Adrenal gland (tissue), 12 donors: ENCODE measurements around the gene SYNE1. TPM values are rescaled to one million over a fixed set of nuclear protein-coding genes. Genes with fewer than 3 reads are reported as not detected.
A peak's percentile ranks its signal among the peaks of the same experiment; 100 is the strongest.
"Not testable (repeated sequence)": the region's sequence is repeated elsewhere in the genome, so short reads cannot be mapped to it uniquely, and the experiment has no call there.

Source experiments
- DNase-seq, 7 donors: peaks; one replicate each; pipeline ENCODE4 v3.0.0-alpha.2; 2019 to 2020
- H3K27ac ChIP-seq, 5 donors: fragments of 200-600 bp; sonication (generic) in 4 of 5; 1 replicate in 3 of 5; 2 replicates in 2 of 5; pipeline versions ENCODE4 v1.5.1 to v1.8.0; 2016 to 2020; ENCODE audit warnings: mild to moderate bottlenecking in 1 of 5
- H3K27me3 ChIP-seq: fragments of 200-600 bp; 2 replicates; pipeline ENCODE4 v1.8.0; 2021
- H3K36me3 ChIP-seq, 2 donors: fragments of 200-600 bp; replicated peaks in 1 of 2; 1 replicate in 1 of 2; 2 replicates in 1 of 2; pipeline versions ENCODE4 v1.5.1 to v1.8.0; 2018 to 2022
- H3K4me1 ChIP-seq, 2 donors: fragments of 200-600 bp; replicated peaks in 1 of 2; 1 replicate in 1 of 2; 2 replicates in 1 of 2; pipeline versions ENCODE4 v1.5.1 to v1.8.0; 2018 to 2021
- H3K4me3 ChIP-seq, 4 donors: fragments of 200-600 bp; sonication (generic) in 3 of 4; one replicate each; pipeline ENCODE4 v1.5.1; 2016 to 2018
- H3K9me3 ChIP-seq, 3 donors: fragments of 200-600 bp; sonication (generic) in 1 of 3; replicated peaks in 1 of 3; 1 replicate in 2 of 3; 2 replicates in 1 of 3; pipeline versions ENCODE4 v1.5.1 to v1.8.0; 2016 to 2021
- CTCF ChIP-seq, 6 experiments: fragments of 450-650 bp in 4 of 6; fragments of 200-600 bp in 2 of 6; sonication (generic) in 1 of 6; IDR thresholded peaks; 1 replicate in 5 of 6; 2 replicates in 1 of 6; pipeline versions ENCODE4 v1.5.1 to v1.8.0; 2016 to 2021; ENCODE audit warnings: antibody characterized with exemption in 6 of 6, mild to moderate bottlenecking in 2 of 6, moderate library complexity in 1 of 6
- POLR2A ChIP-seq, 2 donors: fragments of 450-650 bp; IDR thresholded peaks; one replicate each; pipeline ENCODE4 v1.6.1; 2017; ENCODE audit warnings: antibody characterized with exemption in 2 of 2, mild to moderate bottlenecking in 2 of 2, moderate library complexity in 1 of 2
- WGBS, 4 donors: extraction: QIAGEN DNeasy Blood & Tissue Kit in 2 of 4; methylation state at CpG; one replicate each; pipeline versions ENCODE4 v1.1.5 to v1.1.7; 2013 to 2017; 5-methylcytosine and 5-hydroxymethylcytosine counted together
- intact Hi-C, 2 donors: fragments of 100-400 bp; cut with DNase I; formaldehyde crosslinking; loops; one replicate each; pipeline versions ENCODE4 v1.14.1 to v1.15.0; 2022 to 2023
- polyA plus RNA-seq, 3 donors: library from polyadenylated mRNA; stranded (reverse); fragments of 200-250 nt in 2 of 3; fragments of 350-450 nt in 1 of 3; fragmentation: Illumina TruSeq in 1 of 3; extraction: RNeasy Lipid Tissue Mini Kit (QIAGEN cat#74804) in 1 of 3; gene quantifications; one replicate each; pipeline ENCODE4 v1.2.3, GENCODE V29; 2013 to 2014
- total RNA-seq, 9 donors: library from RNA; depleted of rRNA in 4 of 9; stranded (reverse); fragments of >200 nt in 4 of 9; fragments of 120-200 nt in 1 of 9; fragmentation: NEBNext Ultra II Directional in 1 of 9; extraction: Animal tissue kit (Norgen Biotek cat#: 25700) in 1 of 9; gene quantifications; one replicate each; pipeline versions ENCODE4 v1.1.0 to v1.2.4, GENCODE V29; 2013 to 2023
- donor health status: healthy with polysubstance abuse.
- donor health status: Bipolar disorder and iron deficiency.
- donor health status: DM: yes; HTN: yes; CAD: no.
- donor health status: DM: no; HTN: no; CAD: no.
- donor health status: DM: no; HTN: no; CAD: no.
- donor health status: DM: yes; HTN: yes; CAD: no.

The SYNE1 gene
- total and polyA plus RNA-seq, 12 donors: 29.0 to 170 (median 93.1) TPM

GRCh38 chr6:152566103-152566875, 70.9 kb downstream of the SYNE1 start:
- Histone ChIP-seq H3K27me3 (no peaks in the 10 kb centered on the region), H3K4me1 (peaks cover 0 to 10% of the 10 kb centered on the region in 2 donors), H3K9me3 (no peaks in the 10 kb centered on the region), H3K36me3 (no peaks in the 10 kb centered on the region), H3K27ac (peak overlapping the region in 1 of 5 donors; percentile 15), H3K4me3 (no peak overlapping the region)
- intact Hi-C loops: no loop called here
- DNase-seq: peak in 2 of 7 donors; percentile 20 to 31
- WGBS, 4 donors: 32 to 45% (median 35%) methylated on average over 7 of the region's 7 CpGs
- TF ChIP-seq POLR2A (IDR thresholded peaks at IDR 0.05) (no peak), CTCF (IDR thresholded peaks at IDR 0.05) (no peak)

DNA sequence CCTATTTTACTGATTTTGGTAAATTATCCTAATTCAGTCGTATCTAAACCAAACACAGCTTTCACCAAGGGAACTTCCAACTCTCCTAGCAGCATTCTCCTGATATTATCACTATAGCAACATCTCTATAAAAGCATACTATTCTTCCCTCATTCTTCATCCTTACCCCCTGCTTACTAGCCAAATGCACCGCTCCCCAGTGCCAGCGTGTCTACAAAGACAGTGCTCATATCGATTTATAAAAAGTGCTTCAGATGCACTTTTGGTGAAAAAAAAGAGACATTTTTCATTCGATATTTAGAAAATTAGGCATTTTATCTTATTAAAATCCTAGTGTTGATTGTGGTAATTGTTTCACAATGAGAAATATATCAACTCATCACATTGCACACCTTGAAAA, 74.0 kb downstream of the SYNE1 start:
- intact Hi-C loops: no loop called here
- Histone ChIP-seq H3K27me3 (no peaks in the 10 kb centered on the region), H3K9me3 (no peaks in the 10 kb centered on the region), H3K27ac (no peak overlapping the region), H3K4me1 (peaks cover 0 to 8% of the 10 kb centered on the region in 2 donors), H3K36me3 (no peaks in the 10 kb centered on the region), H3K4me3 (no peak overlapping the region)
- no peak for TF ChIP-seq POLR2A (IDR thresholded peaks at IDR 0.05)
- TF ChIP-seq CTCF (IDR thresholded peaks at IDR 0.05): no peak
- 88 to 91% (median 89%) methylated on average over 5 of the region's 5 CpGs for WGBS, 4 donors
- no peak for DNase-seq

DNA sequence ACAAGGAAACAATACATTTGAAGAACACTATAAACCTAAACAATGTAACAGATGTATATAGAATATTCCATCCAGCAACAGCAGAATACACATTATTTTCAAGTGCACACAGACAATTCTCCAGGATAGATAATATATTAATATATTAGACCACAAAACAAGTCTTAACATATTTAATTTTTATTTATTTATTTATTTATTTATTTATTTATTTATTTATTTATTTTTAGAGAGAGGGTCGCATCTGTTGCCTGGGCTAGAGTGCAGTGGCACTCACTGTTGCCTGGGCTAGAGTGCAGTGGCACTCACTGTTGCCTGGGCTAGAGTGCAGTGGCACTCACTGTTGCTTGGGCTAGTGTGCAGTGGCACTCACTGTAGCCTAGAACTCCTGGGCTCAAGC, 78.4 kb downstream of the SYNE1 start:
- not testable (repeated sequence) for H3K27me3 ChIP-seq, H3K4me1 ChIP-seq, DNase-seq, H3K4me3 ChIP-seq, H3K36me3 ChIP-seq, H3K9me3 ChIP-seq, H3K27ac ChIP-seq
- intact Hi-C loops: loop anchor here in 1 of 2 donors (10.0 kb wide), 1 partner anchor 386 kb away; no protein-coding TSS in a partner anchor
- WGBS, 4 donors: 86 to 95% (median 91%) methylated on average over 1 of the region's 1 CpG

DNA sequence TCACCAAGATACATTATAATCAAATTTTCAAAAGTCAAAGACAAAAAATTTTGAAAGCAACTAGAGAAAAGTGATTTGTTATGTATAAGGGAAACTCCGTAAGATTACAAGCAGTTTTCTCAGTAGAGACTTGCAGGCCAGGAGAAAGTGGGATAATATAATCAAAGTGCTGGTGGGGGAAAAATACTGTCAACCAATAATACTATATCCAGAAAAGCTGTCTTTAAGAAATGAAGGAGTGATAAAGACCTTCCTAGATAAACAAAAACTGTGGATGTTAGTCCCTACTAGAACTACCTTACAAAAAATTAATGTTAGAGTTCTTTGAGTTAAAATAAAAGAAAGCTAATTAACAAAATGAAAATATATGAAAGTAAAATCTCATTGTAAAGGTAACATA, 79.7 kb downstream of the SYNE1 start:
- Histone ChIP-seq H3K27me3 (no peaks in the 10 kb centered on the region), H3K4me3 (no peak overlapping the region), H3K27ac (no peak overlapping the region), H3K36me3 (no peaks in the 10 kb centered on the region), H3K9me3 (no peaks in the 10 kb centered on the region), H3K4me1 (no peaks in the 10 kb centered on the region)
- no peak for DNase-seq
- intact Hi-C loops: loop anchor here in 1 of 2 donors (10.0 kb wide), 1 partner anchor 387 kb away; no protein-coding TSS in a partner anchor
- WGBS, 4 donors: 87 to 98% (median 92%) methylated on average over 1 of the region's 1 CpG
- TF ChIP-seq POLR2A (IDR thresholded peaks at IDR 0.05) (no peak), CTCF (IDR thresholded peaks at IDR 0.05) (no peak)

GRCh38 chr6:152554851-152555250, 82.3 kb downstream of the SYNE1 start:
- 79 to 89% (median 84%) methylated on average over 1 of the region's 1 CpG for WGBS, 4 donors
- H3K36me3 ChIP-seq: no peaks in the 10 kb centered on the region
- no peak overlapping the region for H3K27ac ChIP-seq
- no peaks in the 10 kb centered on the region for H3K27me3 ChIP-seq
- DNase-seq: no peak
- H3K4me1 ChIP-seq: no peaks in the 10 kb centered on the region
- no peak overlapping the region for H3K4me3 ChIP-seq
- H3K9me3 ChIP-seq: no peaks in the 10 kb centered on the region
- intact Hi-C loops: loop anchor here in 1 of 2 donors (10.0 kb wide), 1 partner anchor 390 kb away; no protein-coding TSS in a partner anchor
- TF ChIP-seq CTCF (IDR thresholded peaks at IDR 0.05): no peak
- no peak for TF ChIP-seq POLR2A (IDR thresholded peaks at IDR 0.05)
